ENCODE measurements around the gene CD8B.

CD8B gene

DNA sequence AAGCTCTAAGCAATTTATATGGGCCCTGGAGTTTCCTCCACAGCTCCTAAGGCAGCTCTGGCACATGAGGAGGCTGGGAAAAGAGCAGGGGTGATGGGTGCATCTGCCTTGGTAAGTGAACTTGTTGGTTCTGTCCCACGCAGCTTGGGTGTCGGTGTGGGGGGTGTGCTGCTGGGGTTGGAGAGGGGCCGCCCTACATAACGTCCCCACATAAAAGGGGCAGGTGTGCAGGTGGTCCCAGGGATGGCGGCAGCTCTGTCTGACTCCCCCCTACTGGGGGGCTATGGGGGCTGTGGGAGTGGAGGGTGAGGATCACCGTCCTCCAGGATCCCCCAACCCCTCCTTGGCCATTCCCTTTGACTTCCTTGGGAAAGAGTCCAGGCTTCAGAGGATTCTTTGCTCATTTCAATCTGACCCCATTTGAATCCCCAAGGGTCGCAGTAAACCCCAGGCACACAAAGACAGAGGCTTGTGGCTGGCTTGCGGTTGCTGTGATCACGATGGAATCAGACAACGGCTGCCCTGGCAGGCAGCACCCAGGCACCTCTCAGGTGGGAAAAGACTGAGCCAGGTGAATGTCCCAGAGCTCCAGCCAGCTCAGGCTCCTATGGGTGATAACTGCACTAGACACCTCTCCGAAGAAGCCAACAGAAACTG lies 36.5 kb downstream of the CD8B start:
- TF ChIP-seq, protein P1, sequence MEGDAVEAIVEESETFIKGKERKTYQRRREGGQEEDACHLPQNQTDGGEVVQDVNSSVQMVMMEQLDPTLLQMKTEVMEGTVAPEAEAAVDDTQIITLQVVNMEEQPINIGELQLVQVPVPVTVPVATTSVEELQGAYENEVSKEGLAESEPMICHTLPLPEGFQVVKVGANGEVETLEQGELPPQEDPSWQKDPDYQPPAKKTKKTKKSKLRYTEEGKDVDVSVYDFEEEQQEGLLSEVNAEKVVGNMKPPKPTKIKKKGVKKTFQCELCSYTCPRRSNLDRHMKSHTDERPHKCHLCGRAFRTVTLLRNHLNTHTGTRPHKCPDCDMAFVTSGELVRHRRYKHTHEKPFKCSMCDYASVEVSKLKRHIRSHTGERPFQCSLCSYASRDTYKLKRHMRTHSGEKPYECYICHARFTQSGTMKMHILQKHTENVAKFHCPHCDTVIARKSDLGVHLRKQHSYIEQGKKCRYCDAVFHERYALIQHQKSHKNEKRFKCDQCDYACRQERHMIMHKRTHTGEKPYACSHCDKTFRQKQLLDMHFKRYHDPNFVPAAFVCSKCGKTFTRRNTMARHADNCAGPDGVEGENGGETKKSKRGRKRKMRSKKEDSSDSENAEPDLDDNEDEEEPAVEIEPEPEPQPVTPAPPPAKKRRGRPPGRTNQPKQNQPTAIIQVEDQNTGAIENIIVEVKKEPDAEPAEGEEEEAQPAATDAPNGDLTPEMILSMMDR (IDR thresholded peaks at IDR 0.05; ENCODE audit: insufficient read depth, low read depth, low read length, missing control alignments): no peak
- no peak overlapping the region for H3K4me3 ChIP-seq (ENCODE audit: low read depth, low read length)
- no peak for DNase-seq (ENCODE audit: low read depth)

DNA sequence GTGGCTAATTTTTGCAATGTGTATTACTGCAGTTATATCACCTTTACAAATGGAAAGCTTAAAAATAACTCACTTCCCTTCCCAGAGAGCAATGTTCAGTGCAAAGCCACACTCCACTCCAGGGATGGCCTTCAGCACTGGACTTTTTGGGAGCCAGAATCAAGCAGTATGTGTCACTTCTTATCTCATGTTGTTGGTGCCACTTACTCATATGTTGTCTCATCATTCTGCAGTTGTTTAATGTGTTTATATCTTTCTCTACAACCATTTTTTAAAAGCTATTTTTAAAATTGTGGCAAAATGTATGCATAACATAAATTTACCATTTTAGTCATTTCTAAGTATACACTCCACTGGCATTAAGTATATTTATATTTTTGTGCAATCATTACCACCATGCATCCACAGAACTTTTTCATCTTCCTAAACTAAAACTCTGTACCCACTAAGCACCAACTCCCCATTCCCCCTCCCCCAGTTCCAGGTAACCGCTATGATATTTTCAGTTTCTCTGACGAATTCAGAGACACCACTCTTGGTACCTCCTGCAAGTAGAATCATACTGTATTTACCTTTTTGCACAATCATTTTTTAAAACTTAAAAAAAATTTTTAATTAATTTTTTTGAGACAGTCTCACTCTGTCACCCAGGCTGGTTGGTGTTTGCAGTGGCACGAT lies 38.9 kb downstream of the CD8B start:
- TF ChIP-seq, protein P1 (IDR thresholded peaks at IDR 0.05; ENCODE audit: insufficient read depth, low read depth, low read length, missing control alignments): no peak
- H3K4me3 ChIP-seq (ENCODE audit: low read depth, low read length): no peak overlapping the region
- DNase-seq (ENCODE audit: low read depth): no peak

DNA sequence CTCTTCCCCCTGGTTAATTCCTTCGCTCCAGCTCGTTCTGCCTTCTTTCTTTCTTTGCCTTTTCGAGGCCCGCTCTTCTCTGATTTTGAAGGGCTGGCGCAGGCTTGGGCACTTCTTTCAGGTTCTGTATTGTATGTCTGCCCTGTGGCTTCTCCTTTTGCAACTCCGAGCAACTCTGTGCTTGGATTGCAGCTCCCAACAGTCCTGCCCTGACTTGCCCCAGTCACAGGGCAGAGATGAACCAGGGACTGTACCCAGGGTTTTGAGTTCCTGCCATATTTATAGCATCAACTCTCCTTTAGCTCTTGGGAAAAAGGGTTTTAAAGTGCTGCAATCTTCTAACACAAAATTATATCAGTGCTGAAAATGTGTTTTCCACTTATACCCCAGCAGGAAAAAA lies 39.8 kb downstream of the CD8B start:
- TF ChIP-seq, protein P1 (IDR thresholded peaks at IDR 0.05; ENCODE audit: insufficient read depth, low read depth, low read length, missing control alignments): no peak
- no peak for DNase-seq (ENCODE audit: low read depth)
- no peak overlapping the region for H3K4me3 ChIP-seq (ENCODE audit: low read depth, low read length)

DNA sequence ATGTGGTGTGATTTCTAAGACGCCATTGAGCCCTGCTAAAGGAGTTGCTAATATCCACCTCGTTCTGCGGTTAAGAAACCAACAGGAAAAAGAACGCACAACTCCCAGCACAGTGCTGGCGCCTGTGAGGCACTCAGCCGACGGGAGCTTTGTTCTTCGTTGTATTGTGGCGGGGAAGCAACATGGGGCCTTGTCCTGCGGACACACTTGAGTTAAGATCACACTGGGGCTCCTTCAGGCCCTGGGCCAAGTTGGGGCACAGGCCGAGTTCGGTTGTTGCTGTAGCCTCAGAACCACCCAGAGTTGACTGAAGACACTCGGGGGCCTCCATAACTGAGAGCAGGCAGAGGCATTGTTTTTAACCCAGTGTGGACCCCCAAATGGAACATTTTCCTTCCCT lies 40.4 kb downstream of the CD8B start:
- no peak overlapping the region for H3K4me3 ChIP-seq (ENCODE audit: low read depth, low read length)
- TF ChIP-seq, protein P1 (IDR thresholded peaks at IDR 0.05; ENCODE audit: insufficient read depth, low read depth, low read length, missing control alignments): no peak
- DNase-seq (ENCODE audit: low read depth): no peak

GRCh38 chr2:86818957-86819356 lies 42.7 kb downstream of the CD8B start:
- TF ChIP-seq, protein P1 (IDR thresholded peaks at IDR 0.05; ENCODE audit: insufficient read depth, low read depth, low read length, missing control alignments): no peak
- DNase-seq (ENCODE audit: low read depth): no peak
- no peak overlapping the region for H3K4me3 ChIP-seq (ENCODE audit: low read depth, low read length)

- H3K4me3 ChIP-seq (ENCODE audit: low read depth, low read length): no peak overlapping the region
- no peak for DNase-seq (ENCODE audit: low read depth)
- TF ChIP-seq, protein P1 (IDR thresholded peaks at IDR 0.05; ENCODE audit: insufficient read depth, low read depth, low read length, missing control alignments): no peak
These were observed 43.4 kb downstream of the CD8B start for GRCh38 chr2:86818114-86818801.

Measured in GM12865 (cell line).